KG1 (cell line): ENCODE measurements around the gene MRFAP1L1.
A peak's percentile ranks its signal among the peaks of the same experiment; 100 is the strongest.
"Not testable (repeated sequence)": the region's sequence is repeated elsewhere in the genome, so short reads cannot be mapped to it uniquely, and the experiment has no call there.

Experiments
- DNase-seq: peaks from one replicate; lab custom pipeline; 2025; lab: John Stamatoyannopoulos, UW

Gene MRFAP1L1

DNA sequence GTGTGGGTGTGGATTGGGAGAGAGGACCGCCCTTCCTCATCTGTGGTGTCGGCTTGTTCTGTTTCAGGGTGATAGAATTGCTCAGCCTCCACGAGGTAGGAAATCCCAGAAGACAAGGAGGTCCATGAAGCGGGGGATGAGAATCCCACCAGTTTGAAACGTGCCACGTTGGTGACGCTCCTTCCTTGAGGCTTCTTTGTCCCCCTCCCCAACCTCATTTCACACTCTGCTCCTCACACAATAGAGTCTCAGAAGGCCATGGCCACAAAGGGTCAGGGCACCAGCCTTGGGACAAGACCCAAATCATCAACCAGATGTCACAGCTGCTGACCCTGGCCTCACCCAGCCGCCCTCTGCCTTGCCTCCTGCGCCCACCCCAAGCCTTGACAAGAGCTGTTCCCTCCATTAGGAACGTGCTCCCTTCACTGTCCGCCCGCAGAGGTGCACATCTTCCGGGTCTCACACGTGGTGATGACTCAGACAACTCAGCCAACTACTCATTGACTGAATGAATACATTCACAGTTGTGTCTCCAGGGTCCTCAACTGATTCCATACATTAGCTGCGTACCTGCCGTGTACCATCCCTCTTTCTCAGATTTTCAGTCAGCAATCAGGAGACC lies 24.6 kb upstream of the MRFAP1L1 start:
- DNase-seq, result no peak

- DNase-seq, result no peak
Observed at GRCh38 chr4:6733358-6734164, 23.9 kb upstream of the MRFAP1L1 start.

GRCh38 chr4:6732441-6733357 lies 23.0 kb upstream of the MRFAP1L1 start:
- no peak for DNase-seq

DNA sequence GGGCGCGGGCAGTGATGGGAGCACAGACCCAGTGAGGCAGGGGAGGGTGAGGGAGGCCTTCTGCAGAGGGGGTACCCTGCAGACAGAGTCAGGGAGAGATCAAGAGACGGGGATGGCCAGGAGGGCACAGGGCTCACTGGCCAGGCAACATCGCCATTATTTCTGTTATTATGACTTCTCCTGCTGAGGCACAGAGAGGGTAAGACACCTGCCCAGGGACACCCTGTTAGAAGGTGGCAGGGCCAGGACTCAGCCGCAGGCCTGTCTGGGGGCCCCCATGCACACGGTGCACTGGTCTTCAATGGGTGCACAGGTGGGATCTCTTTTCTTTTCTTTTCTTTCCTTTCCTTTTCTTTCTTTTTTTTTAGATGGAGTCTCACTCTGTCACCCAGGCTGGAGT lies 22.1 kb upstream of the MRFAP1L1 start:
- no peak for DNase-seq

GRCh38 chr4:6731318-6731675 lies 21.6 kb upstream of the MRFAP1L1 start:
- DNase-seq, result no peak

- no peak for DNase-seq
Observed at GRCh38 chr4:6730603-6731317, 21.1 kb upstream of the MRFAP1L1 start.

DNA sequence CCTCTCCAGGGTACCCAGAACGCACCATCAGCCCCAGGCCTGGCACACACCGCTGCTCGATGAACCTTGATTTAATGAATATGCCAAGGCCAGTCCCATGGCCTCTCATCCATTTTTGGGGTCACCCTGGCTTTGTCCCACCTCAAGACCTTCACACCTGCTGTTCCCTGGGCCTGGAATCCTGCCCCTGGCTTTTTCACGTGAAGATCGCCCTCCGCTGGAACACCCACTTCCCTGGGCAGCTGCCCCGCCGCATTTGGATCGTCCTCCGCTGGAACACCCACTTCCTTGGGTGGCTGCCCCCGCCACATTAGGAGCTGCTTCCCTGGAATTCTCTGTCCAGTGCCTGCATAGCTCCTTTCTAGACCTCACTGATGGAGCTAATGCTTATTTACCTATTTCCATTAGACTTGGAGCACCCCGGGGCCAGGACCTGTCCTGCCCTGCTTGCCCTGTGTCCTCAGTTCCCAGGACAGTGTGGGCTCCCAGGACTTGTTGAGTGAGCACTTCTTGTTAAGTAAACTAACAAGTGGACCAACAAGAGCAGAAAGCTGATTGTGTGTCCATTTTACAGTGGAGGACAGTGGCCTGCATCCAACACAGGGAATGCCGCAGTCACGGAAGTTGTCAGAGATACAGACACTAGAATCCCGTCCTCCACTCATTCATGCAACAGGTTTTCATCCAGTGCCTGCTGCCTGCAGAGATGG lies 18.8 kb upstream of the MRFAP1L1 start:
- DNase-seq, result no peak

DNA sequence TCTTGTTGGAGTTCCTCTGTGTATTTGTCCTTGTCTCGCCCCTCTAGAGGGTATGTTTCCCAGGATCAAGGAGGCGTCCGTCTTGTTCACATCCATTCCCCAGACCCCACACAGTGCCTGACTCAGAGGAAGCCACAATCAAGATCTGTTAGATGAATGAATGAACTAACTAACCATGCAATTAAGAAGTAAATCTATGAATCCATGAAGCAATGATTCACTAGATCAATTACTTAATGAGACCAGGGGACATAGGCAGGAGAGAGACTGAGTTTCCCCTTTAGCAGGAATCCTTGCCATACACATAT lies 18.2 kb upstream of the MRFAP1L1 start:
- DNase-seq, result no peak

- DNase-seq, result no peak
Observed at GRCh38 chr4:6727081-6727942, 17.6 kb upstream of the MRFAP1L1 start.

DNA sequence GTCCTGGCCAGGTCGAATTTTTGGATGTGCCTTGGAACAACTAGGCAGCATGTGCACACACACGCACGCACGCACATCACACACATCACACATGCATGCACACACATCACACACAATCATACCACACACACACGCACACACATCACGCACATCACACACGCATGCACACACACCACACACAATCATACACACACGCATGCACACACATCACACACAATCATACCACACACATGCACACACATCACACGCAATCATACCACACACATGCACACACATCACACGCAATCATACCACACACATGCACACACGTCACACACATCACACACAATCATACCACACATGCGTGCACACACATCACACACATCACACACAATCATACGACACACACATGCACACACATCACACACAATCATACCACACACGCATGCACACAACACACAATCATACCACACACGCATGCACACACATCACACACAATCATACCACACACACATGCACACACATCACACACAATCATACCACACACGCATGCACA lies 15.8 kb upstream of the MRFAP1L1 start:
- not testable (repeated sequence) for DNase-seq

DNA sequence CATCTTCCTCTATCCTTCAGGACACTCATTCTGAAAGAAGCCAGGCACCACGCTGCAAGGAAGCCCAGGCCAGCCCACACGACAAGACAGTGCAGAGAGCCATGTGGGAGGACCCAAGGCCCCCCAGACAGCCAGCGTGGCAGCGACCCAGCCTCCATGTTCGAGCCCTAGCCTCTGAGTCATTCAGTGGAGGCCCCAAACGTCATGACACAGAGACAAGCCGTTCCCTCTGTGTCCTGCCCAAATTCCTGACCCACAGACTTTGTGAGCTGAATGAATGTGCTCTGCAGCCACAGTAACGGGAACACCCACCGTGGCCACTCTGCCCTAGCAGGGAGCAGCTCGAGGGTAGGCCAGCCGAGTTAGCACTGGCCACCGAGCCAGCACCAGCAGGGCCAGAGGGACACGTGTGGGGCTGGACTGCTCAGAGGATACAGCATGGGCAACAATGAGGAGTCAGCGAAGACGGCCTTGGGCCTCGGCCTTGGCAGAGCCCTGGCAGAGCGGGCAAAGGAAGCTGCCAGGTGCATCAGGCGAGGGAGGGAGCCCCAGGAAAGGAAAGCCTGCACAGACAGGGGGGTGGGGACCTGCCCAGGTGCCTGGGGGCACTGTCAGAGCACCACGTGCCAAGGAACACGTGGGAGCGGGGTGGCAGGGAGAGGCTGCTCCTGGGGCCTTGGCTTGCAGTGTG lies 14.9 kb upstream of the MRFAP1L1 start:
- DNase-seq, result no peak

GRCh38 chr4:6723851-6724250 lies 14.2 kb upstream of the MRFAP1L1 start:
- DNase-seq, result no peak

- DNase-seq, result no peak
Observed at GRCh38 chr4:6722891-6723290, 13.2 kb upstream of the MRFAP1L1 start.

DNA sequence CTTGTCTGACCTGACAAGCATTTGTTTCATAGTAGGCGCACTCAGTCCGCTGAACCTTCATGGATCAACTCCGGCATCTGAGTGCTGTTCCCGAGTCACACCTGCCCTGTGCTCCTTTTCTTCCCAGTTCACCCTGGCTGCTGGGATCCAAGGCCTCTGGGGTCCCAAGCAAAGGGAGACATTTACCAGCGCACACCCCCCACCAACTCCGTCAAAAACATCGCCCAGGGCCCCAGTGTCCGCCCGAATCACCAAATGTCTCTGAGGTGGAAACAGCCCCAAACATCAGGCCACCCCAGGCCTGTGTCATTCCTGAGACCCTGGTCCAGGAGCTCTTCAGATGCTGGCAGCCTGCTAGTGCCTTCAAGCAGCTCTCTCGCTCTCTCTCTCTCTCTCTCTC lies 11.5 kb upstream of the MRFAP1L1 start:
- DNase-seq, result no peak

DNA sequence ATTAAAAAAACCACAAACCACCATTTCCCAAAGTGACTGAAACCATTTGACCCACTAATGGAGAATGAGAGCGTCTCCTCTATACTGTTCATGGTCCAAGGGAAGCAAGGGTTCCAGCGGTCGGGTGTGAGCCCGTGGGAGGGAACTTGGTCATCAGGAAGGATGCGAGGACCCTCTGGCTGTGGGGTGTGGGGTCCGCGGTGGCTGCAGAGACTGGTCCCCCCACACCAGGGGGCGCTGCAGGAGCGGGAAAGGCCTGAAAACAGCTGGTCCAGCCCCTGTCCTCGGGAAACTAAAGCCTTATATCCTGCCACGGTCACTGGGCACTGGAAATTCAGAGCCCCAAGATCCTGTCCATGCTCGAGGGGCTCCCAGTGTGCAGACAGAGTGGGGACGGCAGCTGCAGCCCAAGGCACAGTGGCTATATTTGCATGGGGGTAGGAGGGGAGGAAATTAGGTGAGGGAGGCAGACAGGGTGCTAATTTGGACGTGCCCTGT lies 10.6 kb upstream of the MRFAP1L1 start:
- DNase-seq, result peak; percentile 50

DNA sequence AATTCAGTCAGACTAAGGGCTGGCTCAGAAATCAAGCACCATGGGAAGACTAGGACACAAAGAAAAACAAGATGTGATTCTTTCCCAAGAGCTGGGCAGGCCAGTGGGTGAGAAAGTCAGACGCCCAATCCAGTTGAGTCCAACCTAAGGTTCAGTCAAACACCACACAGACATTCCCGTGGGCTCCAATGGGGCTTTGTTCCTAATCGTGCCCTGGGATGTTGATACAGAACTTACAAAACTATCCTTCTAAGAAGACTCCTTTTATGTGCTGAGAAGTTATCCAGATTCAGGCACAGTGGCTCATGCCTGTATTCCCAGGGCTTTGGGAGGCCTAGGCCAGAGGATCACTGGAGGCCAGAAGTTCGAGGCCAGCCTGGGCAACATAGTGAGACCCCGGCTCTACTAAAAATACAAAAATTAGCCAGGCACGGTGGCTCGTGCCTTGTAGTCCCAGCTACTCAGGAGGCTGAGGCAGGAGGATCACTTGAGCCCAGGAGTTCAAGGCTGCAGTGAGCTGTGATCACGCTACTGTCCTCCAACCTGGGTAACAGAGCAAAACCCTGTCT lies 10.0 kb upstream of the MRFAP1L1 start:
- no peak for DNase-seq

GRCh38 chr4:6718932-6719610 lies 9.4 kb upstream of the MRFAP1L1 start:
- no peak for DNase-seq

DNA sequence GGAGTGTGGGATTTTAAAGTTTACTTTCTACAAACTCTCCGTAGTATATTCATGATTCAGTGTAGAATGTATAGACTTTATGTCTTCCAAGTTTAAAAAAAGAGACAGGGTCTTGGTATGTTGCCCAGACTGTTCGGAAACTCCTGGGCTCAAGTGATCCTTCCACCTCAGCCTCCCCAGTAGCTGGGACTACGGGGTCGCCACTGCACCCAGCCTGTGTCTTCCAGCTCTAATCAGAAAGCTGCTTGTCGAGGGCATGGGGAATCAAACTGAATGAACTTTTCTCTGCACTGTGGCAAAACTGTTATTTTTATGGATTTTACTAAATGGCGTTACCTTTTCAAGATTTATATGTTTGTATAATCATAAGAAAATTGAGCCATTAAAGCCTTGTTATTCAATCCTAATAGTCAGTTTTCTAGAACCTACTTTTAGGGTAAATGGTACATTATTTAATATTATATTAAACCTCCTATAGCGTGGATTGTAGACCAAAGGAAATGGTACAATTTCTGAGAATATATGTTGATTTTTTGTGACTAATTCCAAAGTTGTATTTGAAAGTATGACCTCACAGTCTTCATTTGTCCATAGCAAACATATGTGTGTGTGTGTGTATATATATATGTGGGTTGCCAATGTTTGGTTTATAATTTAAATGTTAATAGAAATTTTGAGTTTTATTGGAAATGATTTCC lies 7.4 kb upstream of the MRFAP1L1 start:
- DNase-seq, result no peak
